ENCODE measurements around the gene STIMATE. TPM values are rescaled to one million over a fixed set of nuclear protein-coding genes. Genes with fewer than 3 reads are reported as not detected.

The STIMATE gene
- 10 to 100 TPM in 1 of 2 donors, 1 to 10 TPM in 1; 7.6 to 10.3 TPM for total RNA-seq

- Histone ChIP-seq H3K27ac (peak within 1 kb of the TSS; percentile 42 to 79), H3K27me3 (no peaks in the 10 kb centered on the region), H3K9me3 (no peaks in the 10 kb centered on the region), H3K4me1 (peaks cover 0 to 51% of the 10 kb centered on the region in 2 donors), H3K36me3 (no peaks in the 10 kb centered on the region), H3K4me3 (peak within 1 kb of the TSS; percentile 66 to 87)
- DNase-seq (ENCODE audit: low spot score) = peak; percentile 82
- TF ChIP-seq CTCF (IDR thresholded peaks at IDR 0.05) = no peak
These were observed at the start of gene STIMATE for GRCh38 chr3:52897130-52898122. Gene STIMATE (minus strand): TSS chr3:52897548. CDS start chr3:52897450, 98 bp downstream.

DNA sequence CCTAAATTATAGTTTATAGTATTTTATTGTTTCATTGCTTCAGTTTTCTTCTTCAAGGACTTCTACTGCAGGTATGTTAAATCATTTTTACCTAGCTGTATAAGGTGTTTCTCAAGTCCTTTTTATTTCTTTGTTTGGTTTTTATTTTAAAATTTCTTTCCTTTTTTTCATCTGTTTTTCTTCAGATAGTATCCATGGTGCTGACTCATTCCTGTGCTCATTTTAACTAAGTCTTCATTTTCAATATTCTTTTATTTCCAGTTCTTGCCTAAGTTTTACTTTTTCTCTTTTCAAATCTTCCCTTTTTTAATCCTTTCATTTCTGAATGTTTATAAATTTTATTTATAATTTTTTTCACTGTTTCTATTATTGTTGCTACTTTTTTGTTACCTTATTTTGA, 42.3 kb upstream of the STIMATE start:
- no peaks in the 10 kb centered on the region for H3K4me1 ChIP-seq

DNA sequence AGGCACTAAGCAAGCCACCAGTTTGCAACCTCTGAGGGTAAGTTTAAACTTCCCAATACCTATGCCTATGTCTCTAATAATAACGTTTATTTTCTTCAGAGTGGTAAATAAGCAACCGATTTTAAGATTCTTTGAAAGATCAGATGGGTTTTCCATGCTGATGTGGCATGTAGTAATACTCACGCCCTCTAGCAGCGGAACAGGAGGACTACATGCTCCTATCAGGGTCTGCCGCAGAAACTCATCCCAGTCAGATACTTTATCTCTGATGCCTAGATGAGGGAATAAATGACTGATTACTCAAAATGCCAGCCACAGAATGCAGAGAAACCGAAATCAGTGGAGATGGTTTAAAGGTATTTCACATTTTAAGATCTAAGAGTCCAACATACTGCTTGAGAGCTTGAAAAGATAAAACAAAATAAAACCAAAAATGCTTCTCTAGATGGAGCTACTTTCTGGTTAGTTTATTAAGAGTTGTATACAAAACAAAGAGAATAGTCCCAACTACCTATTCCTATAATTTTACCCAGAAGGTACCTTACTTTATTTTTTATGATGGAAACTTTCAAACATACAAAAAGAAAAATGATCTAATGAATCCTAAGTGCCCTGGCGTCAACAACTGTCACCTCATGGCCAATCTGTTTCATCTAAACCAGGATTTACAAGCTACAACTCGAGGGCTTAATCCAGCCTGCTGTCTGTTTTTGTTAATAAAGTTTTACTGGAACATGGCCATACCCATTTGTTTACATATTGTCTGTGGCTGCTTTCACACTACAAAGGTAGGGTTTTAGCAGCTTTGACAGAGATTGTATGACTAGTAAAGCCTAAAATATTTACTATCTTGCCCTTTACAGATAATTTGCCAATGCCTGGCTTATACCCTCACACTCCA, 37.5 kb upstream of the STIMATE start:
- Histone ChIP-seq H3K4me3 (no peak overlapping the region), H3K36me3 (peaks cover 9% of the 10 kb centered on the region), H3K4me1 (no peaks in the 10 kb centered on the region), H3K9me3 (no peaks in the 10 kb centered on the region), H3K27ac (no peak overlapping the region), H3K27me3 (no peaks in the 10 kb centered on the region)
- peak; percentile 45 to 78 for TF ChIP-seq CTCF (IDR thresholded peaks at IDR 0.05)
- no peak for DNase-seq (ENCODE audit: low spot score)

More for the DNA sequence above, 42.3 kb upstream of the STIMATE start:
- no peaks in the 10 kb centered on the region for H3K9me3 ChIP-seq
- H3K36me3 ChIP-seq = peaks cover 4% of the 10 kb centered on the region
- no peak overlapping the region for H3K4me3 ChIP-seq
- no peak overlapping the region for H3K27ac ChIP-seq
- no peak for DNase-seq (ENCODE audit: low spot score)
- TF ChIP-seq CTCF (IDR thresholded peaks at IDR 0.05) = no peak
- no peaks in the 10 kb centered on the region for H3K27me3 ChIP-seq

- Histone ChIP-seq H3K4me3 (no peak overlapping the region), H3K4me1 (no peaks in the 10 kb centered on the region), H3K27ac (no peak overlapping the region), H3K36me3 (peaks cover 18% of the 10 kb centered on the region), H3K27me3 (no peaks in the 10 kb centered on the region), H3K9me3 (no peaks in the 10 kb centered on the region)
- no peak for DNase-seq (ENCODE audit: low spot score)
- no peak for TF ChIP-seq CTCF (IDR thresholded peaks at IDR 0.05)
These were observed 34.5 kb upstream of the STIMATE start for GRCh38 chr3:52931889-52932288.

GRCh38 chr3:52931328-52931727, 34.0 kb upstream of the STIMATE start:
- Histone ChIP-seq H3K4me3 (no peak overlapping the region), H3K27me3 (no peaks in the 10 kb centered on the region), H3K27ac (no peak overlapping the region), H3K36me3 (peaks cover 18% of the 10 kb centered on the region), H3K9me3 (no peaks in the 10 kb centered on the region), H3K4me1 (no peaks in the 10 kb centered on the region)
- no peak for DNase-seq (ENCODE audit: low spot score)
- no peak for TF ChIP-seq CTCF (IDR thresholded peaks at IDR 0.05)

Data from right atrium auricular region (tissue), 2 donors.